CD14-positive monocyte (primary cell): Measurements from ENCODE around the gene HPSE2. TPM values are rescaled to one million over a fixed set of nuclear protein-coding genes. Genes with fewer than 3 reads are reported as not detected.

Source experiments
- DNase-seq, 3 donors: peaks; one replicate each; pipeline ENCODE4 v3.0.0-alpha.2; 2011 to 2022
- H2AFZ ChIP-seq: 2 replicates; pipeline ENCODE4 v1.6.0; 2012; ENCODE audit warnings: mild to moderate bottlenecking, low read depth, low read length, inconsistent platforms; ENCODE audit not compliant: insufficient read depth, poor library complexity, severe bottlenecking
- H3K27ac ChIP-seq, 2 donors: 1 replicate in 1 of 2; 2 replicates in 1 of 2; pipeline ENCODE4 v1.5.1; 2012 to 2013; ENCODE audit warnings: low read length in 2 of 2, control low read depth in 1 of 2, inconsistent platforms in 1 of 2, low read depth in 1 of 2, mild to moderate bottlenecking in 1 of 2
- H3K27me3 ChIP-seq, 2 donors: one replicate each; pipeline versions ENCODE4 v1.6.0 to v1.6.1; 2011 to 2013; ENCODE audit warnings: low read length in 2 of 2; ENCODE audit not compliant: control insufficient read depth in 2 of 2, insufficient read depth in 2 of 2
- H3K36me3 ChIP-seq, 2 donors: replicated peaks in 1 of 2; 1 replicate in 1 of 2; 2 replicates in 1 of 2; pipeline versions ENCODE4 v1.5.1 to v1.6.1; 2012 to 2013; ENCODE audit warnings: low read length in 2 of 2, control low read depth in 1 of 2, inconsistent platforms in 1 of 2, mild to moderate bottlenecking in 1 of 2; ENCODE audit not compliant: insufficient read depth in 2 of 2, control insufficient read depth in 1 of 2
- H3K4me1 ChIP-seq, 2 donors: 1 replicate in 1 of 2; 2 replicates in 1 of 2; pipeline versions ENCODE4 v1.5.1 to v1.6.1; 2012 to 2013; ENCODE audit warnings: low read length in 2 of 2, control low read depth in 1 of 2, inconsistent platforms in 1 of 2, mild to moderate bottlenecking in 1 of 2, moderate library complexity in 1 of 2; ENCODE audit not compliant: insufficient read depth in 2 of 2, control insufficient read depth in 1 of 2
- H3K4me2 ChIP-seq: replicated peaks from 2 replicates; pipeline ENCODE3; 2012; ENCODE audit warnings: low read length, moderate library complexity, mild to moderate bottlenecking; ENCODE audit not compliant: poor library complexity, severe bottlenecking; ENCODE audit errors: extremely low read depth
- H3K4me3 ChIP-seq, 3 experiments: fragments of 200-600 bp in 1 of 3; sonication (generic) in 1 of 3; replicated peaks in 1 of 3; 1 replicate in 2 of 3; 2 replicates in 1 of 3; pipeline ENCODE4 v1.5.1; 2011 to 2013; ENCODE audit warnings: low read length in 3 of 3, mild to moderate bottlenecking in 3 of 3, control low read depth in 2 of 3, low read depth in 2 of 3, inconsistent platforms in 1 of 3, moderate library complexity in 1 of 3
- H3K79me2 ChIP-seq: 2 replicates; pipeline ENCODE4 v1.6.0; 2012; ENCODE audit warnings: mild to moderate bottlenecking, control low read depth, inconsistent platforms, low read length, moderate library complexity; ENCODE audit not compliant: insufficient read depth
- H3K9ac ChIP-seq: 2 replicates; pipeline ENCODE4 v1.6.0; 2017; ENCODE audit warnings: low read length, mild to moderate bottlenecking; ENCODE audit not compliant: insufficient read depth, poor library complexity, severe bottlenecking
- H3K9me3 ChIP-seq, 2 donors: replicated peaks in 1 of 2; 1 replicate in 1 of 2; 2 replicates in 1 of 2; pipeline versions ENCODE4 v1.5.1 to v1.6.1; 2012 to 2013; ENCODE audit warnings: low read length in 2 of 2, control low read depth in 1 of 2; ENCODE audit not compliant: control insufficient read depth in 1 of 2, insufficient read depth in 1 of 2
- H4K20me1 ChIP-seq: 2 replicates; pipeline ENCODE4 v1.6.0; 2012; ENCODE audit warnings: mild to moderate bottlenecking, low read length, control low read depth, moderate library complexity; ENCODE audit not compliant: insufficient read depth
- H3K27ac Mint-ChIP-seq, 7 donors: one replicate each; pipeline ENCODE4 v1.8.0; 2020; ENCODE audit warnings: mild to moderate bottlenecking in 7 of 7, mixed read lengths in 7 of 7, moderate library complexity in 6 of 7, inconsistent platforms in 2 of 7
- H3K27me3 Mint-ChIP-seq, 3 donors: one replicate each; pipeline ENCODE4 v1.8.0; 2021 to 2022; ENCODE audit warnings: low read depth in 3 of 3, mild to moderate bottlenecking in 3 of 3, mixed read lengths in 3 of 3, moderate library complexity in 3 of 3, inconsistent platforms in 1 of 3
- H3K36me3 Mint-ChIP-seq, 2 donors: one replicate each; pipeline ENCODE4 v1.8.0; 2020; ENCODE audit warnings: mixed read lengths in 2 of 2, inconsistent platforms in 1 of 2, mild to moderate bottlenecking in 1 of 2
- H3K4me1 Mint-ChIP-seq: one replicate; pipeline ENCODE4 v1.8.0; 2020; ENCODE audit warnings: mild to moderate bottlenecking, mixed read lengths
- H3K4me3 Mint-ChIP-seq, 2 donors: one replicate each; pipeline ENCODE4 v1.8.0; 2020; ENCODE audit warnings: mild to moderate bottlenecking in 2 of 2, mixed read lengths in 2 of 2, moderate library complexity in 1 of 2
- H3K9me3 Mint-ChIP-seq, 7 donors: one replicate each; pipeline ENCODE4 v1.8.0; 2020 to 2022; ENCODE audit warnings: mixed read lengths in 7 of 7, mild to moderate bottlenecking in 6 of 7, moderate library complexity in 6 of 7, inconsistent platforms in 2 of 7
- WGBS: methylation state at CpG from one replicate; pipeline ENCODE4 v1.1.5; 2013; ENCODE audit warnings: missing lambda C conversion rate; ENCODE audit not compliant: insufficient coverage; 5-methylcytosine and 5-hydroxymethylcytosine counted together
- intact Hi-C, 2 donors: fragments of 100-400 bp; cut with micrococcal nuclease; formaldehyde crosslinking; loops; one replicate each; pipeline versions ENCODE4 v1.15.0 to v1.15.1; 2023
- polyA plus RNA-seq, 3 donors: library from polyadenylated mRNA; depleted of rRNA in 1 of 3; unstranded in 2 of 3; stranded (reverse) in 1 of 3; fragments of 300-500 nt in 2 of 3; fragments of >200 nt in 1 of 3; fragmentation: Illumina TruSeq in 2 of 3; gene quantifications; 1 replicate in 2 of 3; 2 replicates in 1 of 3; pipeline ENCODE4 v1.2.3, GENCODE V29; 2012 to 2021
- TF ChIP-seq, protein P1 (sequence below): fragments of 200-600 bp; IDR thresholded peaks from one replicate; pipeline ENCODE4 v1.8.0; 2022; ENCODE audit warnings: antibody characterized with exemption, mild to moderate bottlenecking

HPSE2 gene
- polyA plus RNA-seq, 3 donors = not detected

DNA sequence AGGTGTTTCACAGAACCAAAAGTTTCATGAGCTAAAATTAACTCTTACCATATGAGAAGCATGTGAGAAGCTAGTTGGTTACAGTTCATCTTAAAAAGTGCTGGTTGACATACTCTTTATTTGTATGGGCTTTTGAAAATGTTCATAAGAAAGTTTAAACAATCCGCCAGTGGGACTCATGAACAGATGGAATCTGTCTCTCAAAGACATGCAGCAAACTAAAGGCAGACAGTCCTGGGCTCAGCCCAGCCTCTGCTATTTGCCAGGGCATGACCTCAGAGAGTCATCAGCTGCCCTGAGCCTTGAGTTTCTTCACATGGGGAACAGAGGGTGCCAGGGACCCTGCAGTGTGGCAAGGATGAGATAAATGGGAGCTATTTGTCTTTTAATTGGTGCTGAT is 823.9 kb downstream of the HPSE2 start:
- Mint-ChIP-seq H3K4me1 (peaks cover 19% of the 10 kb centered on the region), H3K36me3 (peaks cover 3 to 14% of the 10 kb centered on the region in 2 donors), H3K27ac (no peak overlapping the region), H3K4me3 (no peak overlapping the region), H3K9me3 (peaks cover 0 to 2% (median 0%) of the 10 kb centered on the region in 7 donors), H3K27me3 (peaks cover 0 to 3% (median 3%) of the 10 kb centered on the region in 3 donors)
- intact Hi-C loops = no loop called here
- Histone ChIP-seq H3K36me3 (peaks cover 3 to 7% of the 10 kb centered on the region in 2 donors), H3K27ac (no peak overlapping the region), H2AFZ (no peak overlapping the region), H3K9me3 (no peaks in the 10 kb centered on the region), H3K4me1 (peaks cover 12 to 16% of the 10 kb centered on the region in 2 donors), H4K20me1 (no peaks in the 10 kb centered on the region), H3K4me3 (no peak overlapping the region), H3K4me2 (no peak overlapping the region), H3K9ac (no peak overlapping the region), H3K27me3 (no peaks in the 10 kb centered on the region), H3K79me2 (no peaks in the 10 kb centered on the region)
- TF ChIP-seq, protein P1, sequence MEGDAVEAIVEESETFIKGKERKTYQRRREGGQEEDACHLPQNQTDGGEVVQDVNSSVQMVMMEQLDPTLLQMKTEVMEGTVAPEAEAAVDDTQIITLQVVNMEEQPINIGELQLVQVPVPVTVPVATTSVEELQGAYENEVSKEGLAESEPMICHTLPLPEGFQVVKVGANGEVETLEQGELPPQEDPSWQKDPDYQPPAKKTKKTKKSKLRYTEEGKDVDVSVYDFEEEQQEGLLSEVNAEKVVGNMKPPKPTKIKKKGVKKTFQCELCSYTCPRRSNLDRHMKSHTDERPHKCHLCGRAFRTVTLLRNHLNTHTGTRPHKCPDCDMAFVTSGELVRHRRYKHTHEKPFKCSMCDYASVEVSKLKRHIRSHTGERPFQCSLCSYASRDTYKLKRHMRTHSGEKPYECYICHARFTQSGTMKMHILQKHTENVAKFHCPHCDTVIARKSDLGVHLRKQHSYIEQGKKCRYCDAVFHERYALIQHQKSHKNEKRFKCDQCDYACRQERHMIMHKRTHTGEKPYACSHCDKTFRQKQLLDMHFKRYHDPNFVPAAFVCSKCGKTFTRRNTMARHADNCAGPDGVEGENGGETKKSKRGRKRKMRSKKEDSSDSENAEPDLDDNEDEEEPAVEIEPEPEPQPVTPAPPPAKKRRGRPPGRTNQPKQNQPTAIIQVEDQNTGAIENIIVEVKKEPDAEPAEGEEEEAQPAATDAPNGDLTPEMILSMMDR = no peak
- no peak for DNase-seq
- WGBS = 93% methylated on average over 1 of the region's 1 CpG

DNA sequence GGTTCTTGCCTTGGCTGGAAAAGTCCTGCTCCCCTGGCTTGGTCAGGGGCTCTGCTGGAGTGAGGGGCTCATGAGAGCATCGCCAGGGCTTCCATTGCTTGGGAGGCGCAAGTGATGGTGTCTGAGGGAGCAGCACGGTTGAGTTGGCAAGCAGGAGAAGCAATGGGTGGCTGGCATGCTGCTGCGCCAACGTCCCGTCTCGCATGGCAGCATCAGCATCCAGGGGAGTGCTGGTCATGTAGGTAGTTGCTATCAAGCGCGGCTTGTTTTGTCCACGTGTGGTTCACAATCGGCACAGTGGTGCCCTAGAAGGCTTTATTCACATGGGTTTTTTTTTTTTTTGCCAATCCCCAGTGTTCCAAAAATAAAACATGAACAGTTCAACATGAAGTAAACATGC is 824.5 kb downstream of the HPSE2 start:
- TF ChIP-seq, protein P1 = no peak
- Histone ChIP-seq H3K27me3 (no peaks in the 10 kb centered on the region), H3K4me3 (no peak overlapping the region), H4K20me1 (no peaks in the 10 kb centered on the region), H3K4me1 (peaks cover 12 to 16% of the 10 kb centered on the region in 2 donors), H3K27ac (no peak overlapping the region), H3K79me2 (no peaks in the 10 kb centered on the region), H2AFZ (no peak overlapping the region), H3K36me3 (peaks cover 0 to under 1% of the 10 kb centered on the region in 2 donors), H3K4me2 (no peak overlapping the region), H3K9ac (no peak overlapping the region), H3K9me3 (no peaks in the 10 kb centered on the region)
- no peak overlapping the region for H3K27ac Mint-ChIP-seq
- peaks cover 0 to 3% (median 3%) of the 10 kb centered on the region in 3 donors for H3K27me3 Mint-ChIP-seq
- H3K4me1 Mint-ChIP-seq = peaks cover 19% of the 10 kb centered on the region
- no peak for DNase-seq
- H3K9me3 Mint-ChIP-seq = peaks cover 0 to 2% (median 0%) of the 10 kb centered on the region in 7 donors
- no peak overlapping the region for H3K4me3 Mint-ChIP-seq
- 98% methylated on average over 11 of the region's 11 CpGs for WGBS
- H3K36me3 Mint-ChIP-seq = peaks cover 0 to 8% of the 10 kb centered on the region in 2 donors
- intact Hi-C loops = no loop called here
